Bronchial epithelial cell (primary cell): ENCODE results near the gene JAG1. TPM values are rescaled to one million over a fixed set of nuclear protein-coding genes. Genes with fewer than 3 reads are reported as not detected.

ENCODE experiments used
- DNase-seq: peaks from one replicate; pipeline ENCODE4 v3.0.0-alpha.2; 2010; ENCODE audit warnings: low read depth
- FAIRE-seq: peaks from 2 replicates; lab custom pipeline; 2011; peaks lifted over from hg19 to GRCh38; lab: Jason Lieb, UNC
- H3K27me3 ChIP-seq: 2 replicates; pipeline ENCODE4 v1.5.1; 2011; ENCODE audit warnings: low read length; ENCODE audit not compliant: control insufficient read depth, insufficient read depth
- H3K36me3 ChIP-seq: 2 replicates; pipeline ENCODE4 v1.5.1; 2011; ENCODE audit warnings: low read length; ENCODE audit not compliant: control insufficient read depth, insufficient read depth
- H3K4me3 ChIP-seq: 2 replicates; pipeline ENCODE4 v1.5.1; 2011; ENCODE audit warnings: mild to moderate bottlenecking, low read depth, low read length, control low read depth
- total RNA-seq: library from RNA; depleted of rRNA; stranded (reverse); fragments of >200 nt; gene quantifications from 2 replicates; pipeline ENCODE4 v1.2.1, GENCODE V29; 2014
- TF ChIP-seq, protein P1 (sequence below): IDR thresholded peaks from 2 replicates; pipeline ENCODE4 v1.5.1; 2011; ENCODE audit warnings: mild to moderate bottlenecking, moderate library complexity, low read length, control low read depth, inconsistent platforms; ENCODE audit not compliant: insufficient read depth, severe bottlenecking

The JAG1 gene
- total RNA-seq, 1 donor from 2014 or later, result 310 TPM

DNA sequence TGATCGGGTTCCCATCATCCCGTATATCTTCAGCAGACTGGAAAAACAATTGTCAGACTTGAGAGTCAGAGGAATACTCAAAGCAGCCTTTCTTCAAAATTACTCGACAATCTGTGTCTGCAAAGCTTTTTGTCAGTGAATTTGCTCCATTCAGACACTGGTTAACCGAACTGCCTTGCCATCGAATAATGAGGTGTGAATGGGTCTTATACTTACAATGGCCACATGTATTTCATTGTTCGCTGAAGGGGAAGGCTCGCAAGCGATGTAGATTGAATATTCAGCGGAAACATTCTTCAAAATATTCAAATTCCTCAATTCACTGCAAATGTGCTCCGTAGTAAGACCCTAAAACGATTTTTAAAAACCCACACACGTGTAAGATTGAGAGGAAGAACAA lies 32.9 kb downstream of the JAG1 start:
- FAIRE-seq (no peak), DNase-seq (no peak)
- no peak overlapping the region for H3K4me3 ChIP-seq
- no peaks in the 10 kb centered on the region for H3K27me3 ChIP-seq
- TF ChIP-seq, protein P1, sequence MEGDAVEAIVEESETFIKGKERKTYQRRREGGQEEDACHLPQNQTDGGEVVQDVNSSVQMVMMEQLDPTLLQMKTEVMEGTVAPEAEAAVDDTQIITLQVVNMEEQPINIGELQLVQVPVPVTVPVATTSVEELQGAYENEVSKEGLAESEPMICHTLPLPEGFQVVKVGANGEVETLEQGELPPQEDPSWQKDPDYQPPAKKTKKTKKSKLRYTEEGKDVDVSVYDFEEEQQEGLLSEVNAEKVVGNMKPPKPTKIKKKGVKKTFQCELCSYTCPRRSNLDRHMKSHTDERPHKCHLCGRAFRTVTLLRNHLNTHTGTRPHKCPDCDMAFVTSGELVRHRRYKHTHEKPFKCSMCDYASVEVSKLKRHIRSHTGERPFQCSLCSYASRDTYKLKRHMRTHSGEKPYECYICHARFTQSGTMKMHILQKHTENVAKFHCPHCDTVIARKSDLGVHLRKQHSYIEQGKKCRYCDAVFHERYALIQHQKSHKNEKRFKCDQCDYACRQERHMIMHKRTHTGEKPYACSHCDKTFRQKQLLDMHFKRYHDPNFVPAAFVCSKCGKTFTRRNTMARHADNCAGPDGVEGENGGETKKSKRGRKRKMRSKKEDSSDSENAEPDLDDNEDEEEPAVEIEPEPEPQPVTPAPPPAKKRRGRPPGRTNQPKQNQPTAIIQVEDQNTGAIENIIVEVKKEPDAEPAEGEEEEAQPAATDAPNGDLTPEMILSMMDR, result no peak
- peaks cover 53% of the 10 kb centered on the region for H3K36me3 ChIP-seq

GRCh38 chr20:10639737-10640556 lies 33.9 kb downstream of the JAG1 start:
- TF ChIP-seq, protein P1, result no peak
- FAIRE-seq (no peak), DNase-seq (no peak)
- Histone ChIP-seq H3K4me3 (no peak overlapping the region), H3K27me3 (no peaks in the 10 kb centered on the region), H3K36me3 (peaks cover 45% of the 10 kb centered on the region)

DNA sequence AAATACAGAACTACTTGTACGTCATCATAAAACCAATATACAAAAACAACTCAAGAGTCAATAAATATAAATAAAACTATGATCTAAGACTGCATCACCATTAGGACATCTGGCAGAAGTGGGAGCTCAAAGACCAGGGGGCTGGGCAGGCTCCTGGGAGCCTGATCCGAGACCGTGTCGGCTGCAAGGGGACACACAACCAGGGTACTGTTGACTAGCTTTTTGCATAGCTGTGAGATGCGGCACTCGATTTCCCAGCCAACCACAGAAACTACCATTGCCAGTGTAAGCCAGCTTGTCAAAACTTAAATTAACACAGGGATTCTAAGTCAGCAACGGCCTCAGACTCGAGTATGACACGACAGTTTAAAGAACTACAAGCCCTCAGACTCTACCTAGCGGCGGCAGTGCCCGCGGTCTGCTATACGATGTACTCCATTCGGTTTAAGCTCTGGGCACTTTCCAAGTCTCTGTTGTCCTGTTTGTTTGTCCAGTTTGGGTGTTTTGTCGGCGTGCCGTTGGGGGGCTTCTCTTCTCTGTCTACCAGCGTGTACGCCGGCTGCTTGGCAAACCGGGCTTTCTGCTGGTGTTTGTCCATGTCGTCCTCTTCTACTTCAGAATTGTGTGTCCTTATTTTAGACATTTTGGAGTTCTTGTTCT lies 34.6 kb downstream of the JAG1 start:
- Histone ChIP-seq H3K36me3 (peaks cover 37% of the 10 kb centered on the region), H3K4me3 (no peak overlapping the region), H3K27me3 (no peaks in the 10 kb centered on the region)
- FAIRE-seq, result no peak
- DNase-seq, result no peak
- TF ChIP-seq, protein P1, result no peak

GRCh38 chr20:10637563-10637962 lies 36.2 kb downstream of the JAG1 start:
- H3K4me3 ChIP-seq, result no peak overlapping the region
- DNase-seq (no peak), FAIRE-seq (no peak)
- H3K36me3 ChIP-seq, result peaks cover 27% of the 10 kb centered on the region
- TF ChIP-seq, protein P1, result no peak
- no peaks in the 10 kb centered on the region for H3K27me3 ChIP-seq

DNA sequence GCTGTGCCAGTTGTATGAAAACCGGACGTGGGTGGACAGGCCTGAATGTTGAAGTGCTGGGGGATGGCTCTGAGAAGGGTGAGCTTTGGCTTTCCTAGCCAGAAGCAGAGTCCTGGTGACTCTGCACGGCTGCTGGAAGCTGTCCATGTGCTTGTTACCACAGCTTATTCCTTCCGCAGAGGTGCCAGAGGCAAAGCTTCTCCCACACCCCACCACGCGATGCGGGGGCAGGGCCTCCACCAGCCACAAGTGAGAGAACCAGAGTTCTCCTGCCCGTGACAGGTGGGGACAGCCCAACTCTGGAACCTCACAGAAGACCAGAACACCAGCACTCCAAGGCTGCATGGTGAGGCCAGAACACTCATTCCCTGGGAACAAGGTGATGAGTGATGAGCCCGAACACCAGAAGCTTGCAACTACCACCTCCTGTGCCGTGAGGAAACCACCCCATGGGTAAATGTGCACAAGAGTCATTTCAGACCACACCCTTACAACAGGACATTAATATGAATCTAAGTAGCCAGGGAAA lies 36.7 kb downstream of the JAG1 start:
- DNase-seq (peak; percentile 79), FAIRE-seq (peak; percentile 97)
- peaks cover 22% of the 10 kb centered on the region for H3K36me3 ChIP-seq
- TF ChIP-seq, protein P1, result no peak
- no peak overlapping the region for H3K4me3 ChIP-seq
- no peaks in the 10 kb centered on the region for H3K27me3 ChIP-seq
